ENCODE data around the gene CCR9.

The CCR9 gene

DNA sequence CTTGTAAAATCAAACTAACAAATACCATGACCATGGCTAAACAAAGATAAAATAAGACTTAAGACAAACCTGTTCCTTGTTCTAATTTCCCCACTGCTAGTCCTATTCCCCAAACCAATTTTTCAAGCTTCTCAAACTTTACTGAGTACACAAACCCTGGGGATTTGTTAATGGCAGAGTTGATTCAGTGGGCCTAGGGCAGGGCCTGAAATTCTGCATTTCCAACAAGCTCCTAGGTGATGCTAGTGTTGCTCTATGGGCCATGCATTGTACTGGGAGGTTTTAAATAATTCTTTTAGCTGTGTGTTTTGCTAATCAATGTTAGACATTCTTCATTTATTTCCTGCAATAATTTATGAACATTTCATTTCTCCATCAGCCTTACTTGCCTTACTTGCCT, 13.3 kb upstream of the CCR9 start:
- DNase-seq (ENCODE audit: low read depth in 2 of 2) = no peak

GRCh38 chr3:45873638-45874037, 12.7 kb upstream of the CCR9 start:
- DNase-seq (ENCODE audit: low read depth in 2 of 2) = no peak

- no peak for DNase-seq (ENCODE audit: low read depth in 2 of 2)
Observed at GRCh38 chr3:45874677-45875346, 11.5 kb upstream of the CCR9 start.

- no peak for DNase-seq (ENCODE audit: low read depth in 2 of 2)
Observed at GRCh38 chr3:45878124-45878523, 8.2 kb upstream of the CCR9 start.

- no peak for DNase-seq (ENCODE audit: low read depth in 2 of 2)
Observed at GRCh38 chr3:45880725-45881077, 5.6 kb upstream of the CCR9 start.

GRCh38 chr3:45881078-45882022, 5.0 kb upstream of the CCR9 start:
- DNase-seq (ENCODE audit: low read depth in 2 of 2) = peak; percentile 29 to 34

GRCh38 chr3:45884368-45885201, 1.8 kb upstream of the CCR9 start:
- DNase-seq (ENCODE audit: low read depth in 2 of 2) = no peak

DNA sequence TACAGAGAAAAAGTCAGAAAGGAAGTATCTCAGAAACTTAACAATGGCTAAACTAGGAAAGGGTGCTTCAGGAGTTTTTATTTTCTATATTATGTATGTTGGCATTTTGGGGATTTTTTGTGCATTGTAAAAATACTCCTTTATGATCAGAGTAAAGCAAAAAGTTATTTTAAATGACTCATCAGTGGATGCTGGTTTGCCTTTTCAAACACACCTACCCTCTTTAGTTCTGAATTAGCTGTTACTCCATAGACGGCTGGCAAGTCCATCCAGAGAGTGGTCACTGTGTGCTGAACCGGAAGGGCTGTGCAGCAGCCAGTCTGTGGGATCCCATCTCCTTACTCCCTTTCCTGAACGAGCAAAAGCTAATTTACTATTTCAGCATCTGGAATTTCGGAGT, 942 bp downstream of the CCR9 start:
- DNase-seq (ENCODE audit: low read depth in 2 of 2) = no peak

DNA sequence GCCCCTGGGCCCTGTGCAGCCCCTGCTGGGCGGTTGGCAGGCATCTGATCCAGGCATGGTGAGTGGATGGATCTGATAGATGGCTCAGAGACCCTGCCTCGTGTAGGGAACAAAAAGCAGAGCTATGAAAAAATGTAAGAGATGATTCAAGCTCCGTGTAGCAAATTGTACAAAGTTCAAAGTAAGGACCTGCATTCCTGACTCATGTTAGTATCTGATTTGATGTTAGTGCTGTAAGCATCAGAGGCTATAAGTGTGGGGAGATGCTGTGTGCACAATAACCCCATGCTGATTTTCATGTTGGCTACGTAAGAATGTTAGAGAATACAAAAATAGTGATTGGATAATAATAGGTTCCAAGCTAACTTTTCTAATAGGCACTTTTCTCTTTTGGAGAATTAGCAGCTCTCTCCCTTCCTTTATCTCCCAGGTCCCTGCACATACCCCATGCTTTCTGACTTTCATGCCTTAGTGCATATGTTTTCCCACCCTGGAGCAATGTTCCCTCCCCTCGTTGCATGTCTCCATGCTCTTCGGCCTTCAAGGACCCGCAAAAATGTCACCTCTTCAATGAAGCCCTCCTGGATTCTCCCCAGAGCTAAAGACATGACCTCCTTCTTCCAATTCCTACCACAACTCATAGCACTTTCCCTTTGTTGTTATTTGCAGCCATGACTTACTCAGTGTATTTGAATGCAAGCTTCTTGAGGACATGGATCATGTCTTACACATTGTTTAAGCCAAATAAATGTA, 1.6 kb downstream of the CCR9 start:
- DNase-seq (ENCODE audit: low read depth in 2 of 2) = no peak

GRCh38 chr3:45889337-45889736, 3.0 kb downstream of the CCR9 start:
- no peak for DNase-seq (ENCODE audit: low read depth in 2 of 2)

DNA sequence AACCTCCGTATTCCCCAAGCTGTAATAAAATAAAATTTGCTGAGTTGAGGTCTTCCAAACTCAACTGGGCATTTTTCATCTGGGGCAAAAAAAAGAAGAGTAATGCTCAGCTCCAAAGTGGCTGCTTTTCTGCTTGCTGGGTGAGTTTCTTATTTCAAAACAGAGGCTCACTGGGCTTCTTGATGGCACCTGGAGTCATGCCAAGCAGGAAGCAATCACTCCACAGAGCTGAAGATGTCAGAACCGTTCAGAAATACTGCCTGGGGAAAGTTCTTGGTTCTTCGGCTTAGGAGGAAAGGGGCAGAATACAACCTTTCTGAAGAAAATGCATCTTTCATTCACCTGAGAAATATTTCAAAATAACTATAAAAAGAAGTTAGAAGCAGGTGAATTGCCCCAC, 4.1 kb downstream of the CCR9 start:
- DNase-seq (ENCODE audit: low read depth in 2 of 2) = no peak

DNA sequence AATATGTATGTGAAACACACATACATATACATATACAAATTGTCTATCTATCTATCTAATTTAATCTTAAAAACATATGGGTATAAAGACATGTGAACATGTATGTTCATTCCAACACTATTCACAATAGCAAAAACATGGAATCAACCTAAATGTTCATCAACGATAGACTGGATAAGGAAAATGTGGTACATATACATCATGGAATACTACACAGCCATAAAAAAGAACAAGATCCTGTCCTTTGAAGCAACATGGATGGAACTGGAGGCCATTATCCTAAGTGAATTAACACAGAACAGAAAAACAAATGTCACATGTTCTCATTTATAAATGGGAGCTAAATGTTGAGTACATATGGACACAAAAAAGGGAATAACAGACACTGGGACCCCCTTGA, 5.8 kb downstream of the CCR9 start:
- no peak for DNase-seq (ENCODE audit: low read depth in 2 of 2)

DNA sequence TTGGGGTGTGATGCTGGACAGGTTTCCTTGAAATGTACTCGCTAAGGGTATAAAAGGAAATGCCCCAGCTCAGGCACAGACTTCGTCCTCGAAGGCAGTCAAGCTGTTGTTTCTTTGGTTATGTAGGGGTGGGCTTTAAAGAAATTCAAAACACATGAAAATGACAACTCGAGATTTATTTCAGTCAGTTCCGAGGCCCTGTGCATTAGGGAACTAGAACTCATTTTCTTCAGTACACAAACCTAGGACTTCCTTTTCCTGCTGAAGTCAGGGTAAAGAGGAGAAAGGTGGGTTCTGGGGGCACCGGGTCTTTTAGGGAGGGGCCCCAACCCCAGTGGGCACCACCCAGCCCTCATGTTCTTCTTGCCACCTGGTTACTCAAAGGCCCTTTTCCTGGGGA, 7.7 kb downstream of the CCR9 start:
- DNase-seq (ENCODE audit: low read depth in 2 of 2) = no peak

DNA sequence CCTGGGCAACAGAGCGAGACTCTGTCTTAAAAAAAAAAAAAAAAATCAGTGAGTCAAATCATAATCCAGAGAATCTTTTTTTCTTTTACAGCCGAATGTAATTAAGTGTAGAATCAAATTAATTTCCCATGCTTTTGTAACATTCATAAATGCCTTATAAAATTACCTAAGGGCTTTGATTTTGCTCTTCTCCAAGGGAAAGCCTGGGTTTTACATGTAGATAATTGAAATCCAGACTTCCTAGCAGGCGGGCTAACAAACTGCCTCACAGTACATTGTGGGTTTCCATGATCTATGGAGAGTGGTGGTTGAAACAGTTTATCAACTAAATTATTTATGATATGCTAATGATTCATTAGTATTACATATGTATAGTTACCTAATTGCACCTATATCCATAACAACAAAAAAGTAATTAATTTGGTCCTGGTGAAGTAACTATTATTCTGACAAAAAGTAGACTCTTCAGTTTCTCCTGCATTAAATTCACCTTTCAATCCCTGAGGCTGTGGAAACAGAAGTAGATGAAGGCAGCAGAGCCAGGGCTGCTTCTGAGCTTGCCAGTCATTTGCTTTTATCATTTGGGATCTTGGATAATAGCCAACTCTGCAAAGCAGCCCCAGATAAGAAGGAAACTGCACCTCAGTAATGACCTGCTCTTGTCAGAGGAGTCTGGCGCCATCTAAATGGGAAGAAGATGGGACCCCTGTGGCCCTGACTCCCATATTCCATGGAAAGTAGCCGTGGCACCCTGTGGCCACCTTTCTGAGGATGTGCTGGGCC, 9.5 kb downstream of the CCR9 start:
- no peak for DNase-seq (ENCODE audit: low read depth in 2 of 2)

DNA sequence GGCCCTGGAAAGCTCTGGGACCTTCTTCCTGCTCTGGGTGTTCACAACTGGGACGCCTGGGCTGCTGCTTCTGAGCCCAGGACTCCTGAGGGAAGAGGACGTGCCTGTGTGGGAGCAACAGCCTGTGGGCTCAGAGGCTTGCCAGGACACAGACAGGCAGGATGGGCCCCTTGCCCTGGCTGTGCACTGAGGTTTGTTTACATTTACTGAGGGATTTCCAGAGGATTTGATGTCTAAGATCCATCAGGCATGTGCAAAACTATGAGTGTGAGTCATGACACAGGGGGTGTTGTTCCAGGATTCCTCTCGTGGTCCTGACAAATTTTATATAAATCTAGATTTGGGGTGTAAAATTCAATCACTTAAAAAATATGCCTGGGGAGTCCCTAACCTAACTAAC, 10.6 kb downstream of the CCR9 start:
- DNase-seq (ENCODE audit: low read depth in 2 of 2) = no peak

DNA sequence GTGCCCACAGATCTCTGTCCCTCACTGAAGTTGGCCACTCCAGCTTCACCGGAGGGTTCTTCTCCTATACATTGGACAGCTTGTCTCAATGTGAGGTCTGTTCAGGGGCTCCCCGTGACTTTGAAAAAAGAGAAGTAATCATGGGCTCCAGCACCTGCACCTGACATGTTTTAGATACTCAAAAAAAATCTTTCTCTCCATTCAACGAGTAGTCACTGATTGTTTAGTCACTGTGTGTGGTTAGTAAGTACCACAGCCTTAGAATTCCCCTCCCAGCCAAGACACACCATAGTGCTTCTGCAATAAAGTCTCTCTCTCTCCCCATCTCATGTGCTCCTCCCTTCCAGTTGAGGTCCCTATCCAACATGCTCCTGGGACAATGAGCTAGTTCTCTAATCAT, 18.6 kb downstream of the CCR9 start:
- DNase-seq (ENCODE audit: low read depth in 2 of 2) = no peak

- DNase-seq (ENCODE audit: low read depth in 2 of 2) = no peak
Observed at GRCh38 chr3:45905755-45906154, 19.4 kb downstream of the CCR9 start.

GRCh38 chr3:45906681-45907407, 20.5 kb downstream of the CCR9 start:
- DNase-seq (ENCODE audit: low read depth in 2 of 2) = no peak

GRCh38 chr3:45907769-45908705, 21.7 kb downstream of the CCR9 start:
- no peak for DNase-seq (ENCODE audit: low read depth in 2 of 2)
